DOHH2 (cell line): ENCODE results near the gene VILL.

ENCODE experiments used
- EZH2phosphoT487 ChIP-seq: fragments of 200-600 bp; sonication (generic); IDR thresholded peaks from 2 replicates; pipeline ENCODE4 v1.6.1; 2017; ENCODE audit warnings: borderline replicate concordance, mild to moderate bottlenecking, antibody characterized with exemption, low read length, moderate library complexity, mixed read lengths
- TF ChIP-seq, protein P1 (sequence below): fragments of 200-600 bp; sonication (generic); IDR thresholded peaks from one replicate; pipeline ENCODE4 v1.5.1; 2014; ENCODE audit warnings: antibody characterized with exemption, mild to moderate bottlenecking, low read depth, low read length; ENCODE audit not compliant: poor library complexity, severe bottlenecking

DNA sequence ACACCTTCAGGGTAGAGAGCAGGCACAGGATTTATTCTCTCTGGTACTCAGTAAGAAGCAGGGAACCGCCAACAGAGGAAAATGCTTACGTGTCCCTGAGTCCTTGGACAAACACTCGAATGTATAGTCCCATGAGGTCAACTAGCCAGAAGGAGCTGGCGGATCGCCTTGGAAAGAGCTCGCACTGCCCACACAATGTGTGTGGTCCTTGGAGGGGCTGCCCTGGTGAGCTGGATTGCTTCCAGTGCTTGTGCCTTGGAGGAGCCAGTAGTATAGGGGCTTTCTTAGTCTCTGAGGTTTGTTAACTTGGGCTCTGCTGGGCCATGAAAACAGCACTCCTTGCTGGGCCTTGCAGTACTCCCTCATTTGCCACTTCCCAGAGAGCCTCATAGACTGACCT, 40.7 kb upstream of the VILL start:
- TF ChIP-seq, protein P1, sequence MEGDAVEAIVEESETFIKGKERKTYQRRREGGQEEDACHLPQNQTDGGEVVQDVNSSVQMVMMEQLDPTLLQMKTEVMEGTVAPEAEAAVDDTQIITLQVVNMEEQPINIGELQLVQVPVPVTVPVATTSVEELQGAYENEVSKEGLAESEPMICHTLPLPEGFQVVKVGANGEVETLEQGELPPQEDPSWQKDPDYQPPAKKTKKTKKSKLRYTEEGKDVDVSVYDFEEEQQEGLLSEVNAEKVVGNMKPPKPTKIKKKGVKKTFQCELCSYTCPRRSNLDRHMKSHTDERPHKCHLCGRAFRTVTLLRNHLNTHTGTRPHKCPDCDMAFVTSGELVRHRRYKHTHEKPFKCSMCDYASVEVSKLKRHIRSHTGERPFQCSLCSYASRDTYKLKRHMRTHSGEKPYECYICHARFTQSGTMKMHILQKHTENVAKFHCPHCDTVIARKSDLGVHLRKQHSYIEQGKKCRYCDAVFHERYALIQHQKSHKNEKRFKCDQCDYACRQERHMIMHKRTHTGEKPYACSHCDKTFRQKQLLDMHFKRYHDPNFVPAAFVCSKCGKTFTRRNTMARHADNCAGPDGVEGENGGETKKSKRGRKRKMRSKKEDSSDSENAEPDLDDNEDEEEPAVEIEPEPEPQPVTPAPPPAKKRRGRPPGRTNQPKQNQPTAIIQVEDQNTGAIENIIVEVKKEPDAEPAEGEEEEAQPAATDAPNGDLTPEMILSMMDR, result no peak
- TF ChIP-seq EZH2phosphoT487, result no peak
